Progenitor cell of endocrine pancreas (in vitro differentiated cells): ENCODE data around the gene PDPR. TPM values are rescaled to one million over a fixed set of nuclear protein-coding genes. Genes with fewer than 3 reads are reported as not detected.
"Not testable (repeated sequence)": the region's sequence is repeated elsewhere in the genome, so short reads cannot be mapped to it uniquely, and the experiment has no call there.

Experiments used
- DNase-seq: peaks from one replicate; pipeline ENCODE4 v3.0.0; 2021; ENCODE audit warnings: low spot score; ENCODE audit not compliant: unreplicated experiment
- H3K27ac Mint-ChIP-seq: 2 replicates; pipeline ENCODE4 v1.8.0; 2021; ENCODE audit warnings: mild to moderate bottlenecking, moderate library complexity, mixed read lengths
- H3K27me3 Mint-ChIP-seq: 2 replicates; pipeline ENCODE4 v1.8.0; 2021; ENCODE audit warnings: mixed read lengths
- H3K36me3 Mint-ChIP-seq: 2 replicates; pipeline ENCODE4 v1.8.0; 2022; ENCODE audit warnings: mixed read lengths; ENCODE audit not compliant: insufficient read depth
- H3K4me1 Mint-ChIP-seq: 2 replicates; pipeline ENCODE4 v1.8.0; 2021; ENCODE audit warnings: low read depth, mixed read lengths
- H3K4me3 Mint-ChIP-seq: 2 replicates; pipeline ENCODE4 v1.8.0; 2021; ENCODE audit warnings: low read depth, mild to moderate bottlenecking, moderate library complexity, mixed read lengths
- H3K9me3 Mint-ChIP-seq: 2 replicates; pipeline ENCODE4 v1.8.0; 2021; ENCODE audit warnings: low read depth, mixed read lengths
- total RNA-seq: library from RNA; stranded (reverse); gene quantifications from 2 replicates; pipeline ENCODE4 v1.2.1, GENCODE V29; 2021

Gene PDPR
- total RNA-seq, 1 donor from 2014 or later, result 26.4 TPM

GRCh38 chr16:70109583-70110279, 4.4 kb upstream of the PDPR start:
- H3K4me3 Mint-ChIP-seq, H3K4me1 Mint-ChIP-seq, DNase-seq, H3K27me3 Mint-ChIP-seq, H3K9me3 Mint-ChIP-seq, H3K36me3 Mint-ChIP-seq: not testable (repeated sequence)
- peak overlapping the region; percentile 56 for H3K27ac Mint-ChIP-seq

GRCh38 chr16:70112162-70112561, 2.0 kb upstream of the PDPR start:
- not testable (repeated sequence) for H3K36me3 Mint-ChIP-seq, H3K9me3 Mint-ChIP-seq, H3K27me3 Mint-ChIP-seq, H3K27ac Mint-ChIP-seq, DNase-seq, H3K4me3 Mint-ChIP-seq, H3K4me1 Mint-ChIP-seq

GRCh38 chr16:70113599-70113981, 542 bp upstream of the PDPR start:
- H3K36me3 Mint-ChIP-seq, DNase-seq, H3K4me1 Mint-ChIP-seq, H3K9me3 Mint-ChIP-seq, H3K27me3 Mint-ChIP-seq: not testable (repeated sequence)
- H3K27ac Mint-ChIP-seq, result peak overlapping the region; percentile 84
- H3K4me3 Mint-ChIP-seq, result peak overlapping the region; percentile 80

DNA sequence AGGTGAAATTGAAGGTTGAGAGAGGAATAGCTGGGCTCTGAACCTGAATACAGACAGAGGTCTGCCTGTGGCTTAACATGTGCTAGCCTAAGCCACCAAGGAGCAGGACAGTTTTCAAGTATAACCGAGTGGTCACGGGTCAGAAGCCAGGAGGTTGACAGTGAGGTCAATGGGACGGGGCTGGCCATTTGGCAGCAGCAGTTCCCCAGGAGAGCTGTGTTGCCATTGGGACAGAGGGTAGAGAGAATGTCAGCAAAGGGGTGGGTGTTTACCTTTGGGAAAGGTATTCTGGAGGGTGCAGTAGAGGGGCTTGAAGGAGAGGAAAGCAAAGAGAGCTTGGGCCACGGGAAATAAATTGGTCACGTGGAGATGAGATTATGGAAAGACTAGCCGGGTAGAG, 4.2 kb downstream of the PDPR start:
- not testable (repeated sequence) for H3K9me3 Mint-ChIP-seq, H3K4me1 Mint-ChIP-seq, H3K27me3 Mint-ChIP-seq, DNase-seq, H3K27ac Mint-ChIP-seq, H3K4me3 Mint-ChIP-seq
- H3K36me3 Mint-ChIP-seq, result peaks cover 11% of the 10 kb centered on the region

DNA sequence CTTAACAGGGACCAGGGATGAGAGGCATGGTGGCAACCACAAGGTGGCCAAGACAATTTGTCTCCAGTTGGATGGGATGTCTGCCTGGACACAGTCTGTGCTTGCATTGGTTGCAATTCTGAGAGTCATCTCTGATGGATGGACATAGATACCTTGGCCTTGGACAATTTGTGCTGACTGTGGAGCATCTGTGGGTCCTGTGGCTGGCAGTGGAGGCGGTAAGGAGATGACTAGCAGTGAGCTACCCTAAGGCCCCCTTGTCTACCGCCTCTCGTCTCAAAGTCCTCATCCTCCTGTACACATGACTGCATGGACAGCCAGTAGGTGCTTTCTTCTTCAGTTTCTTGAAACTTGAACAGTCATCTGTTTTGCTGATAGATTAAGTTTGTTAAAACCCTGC, 4.6 kb downstream of the PDPR start:
- H3K4me1 Mint-ChIP-seq, DNase-seq, H3K27ac Mint-ChIP-seq, H3K9me3 Mint-ChIP-seq, H3K27me3 Mint-ChIP-seq, H3K4me3 Mint-ChIP-seq: not testable (repeated sequence)
- H3K36me3 Mint-ChIP-seq, result peaks cover 15% of the 10 kb centered on the region

DNA sequence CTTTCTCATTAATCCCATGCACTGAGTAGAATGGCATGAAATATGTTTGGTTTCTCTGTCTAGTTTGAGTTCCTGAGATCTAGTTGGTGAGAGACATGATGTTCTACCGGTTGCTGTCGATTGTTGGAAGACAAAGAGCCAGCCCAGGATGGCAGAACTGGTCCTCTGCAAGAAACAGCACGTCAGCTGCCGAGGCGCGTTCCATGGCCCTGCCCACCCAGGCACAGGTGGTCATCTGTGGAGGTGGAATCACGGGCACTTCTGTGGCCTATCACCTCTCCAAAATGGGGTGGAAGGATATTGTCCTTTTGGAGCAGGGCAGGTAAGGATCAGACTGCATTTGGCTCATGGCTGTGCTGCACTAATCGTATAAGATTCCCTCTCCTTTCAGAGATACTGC, 6.3 kb downstream of the PDPR start:
- H3K27me3 Mint-ChIP-seq, H3K4me3 Mint-ChIP-seq, H3K27ac Mint-ChIP-seq, H3K4me1 Mint-ChIP-seq, DNase-seq, H3K9me3 Mint-ChIP-seq: not testable (repeated sequence)
- peaks cover 15% of the 10 kb centered on the region for H3K36me3 Mint-ChIP-seq

- H3K4me1 Mint-ChIP-seq, H3K27me3 Mint-ChIP-seq, DNase-seq, H3K4me3 Mint-ChIP-seq, H3K27ac Mint-ChIP-seq, H3K9me3 Mint-ChIP-seq: not testable (repeated sequence)
- H3K36me3 Mint-ChIP-seq, result peaks cover 20% of the 10 kb centered on the region
Measured at GRCh38 chr16:70123822-70124221, 9.7 kb downstream of the PDPR start.

GRCh38 chr16:70126226-70126625, 12.1 kb downstream of the PDPR start:
- not testable (repeated sequence) for H3K9me3 Mint-ChIP-seq, H3K27ac Mint-ChIP-seq, DNase-seq, H3K4me1 Mint-ChIP-seq, H3K27me3 Mint-ChIP-seq, H3K4me3 Mint-ChIP-seq
- H3K36me3 Mint-ChIP-seq, result peaks cover 18% of the 10 kb centered on the region

GRCh38 chr16:70127706-70128105, 13.6 kb downstream of the PDPR start:
- H3K27ac Mint-ChIP-seq, H3K4me1 Mint-ChIP-seq, H3K4me3 Mint-ChIP-seq, DNase-seq, H3K9me3 Mint-ChIP-seq, H3K27me3 Mint-ChIP-seq: not testable (repeated sequence)
- H3K36me3 Mint-ChIP-seq, result peaks cover 13% of the 10 kb centered on the region

DNA sequence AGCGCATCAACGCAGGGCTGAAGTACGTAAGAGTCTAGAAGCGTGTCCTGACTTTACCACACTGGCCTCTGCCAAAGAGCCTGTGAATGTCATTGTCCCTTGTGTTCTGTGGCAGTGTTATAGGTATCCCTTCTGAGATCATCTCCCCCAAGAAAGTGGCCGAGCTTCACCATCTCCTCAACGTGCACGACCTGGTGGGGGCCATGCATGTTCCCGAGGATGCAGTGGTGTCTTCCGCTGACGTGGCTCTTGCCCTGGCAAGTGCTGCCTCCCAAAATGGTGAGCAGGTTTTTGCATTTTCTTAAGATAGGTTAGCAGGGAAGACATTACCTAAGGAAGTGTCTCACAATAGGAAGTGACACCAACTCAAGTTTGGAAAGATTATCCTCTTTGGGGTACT, 14.7 kb downstream of the PDPR start:
- not testable (repeated sequence) for H3K4me3 Mint-ChIP-seq, H3K27ac Mint-ChIP-seq, H3K9me3 Mint-ChIP-seq, H3K4me1 Mint-ChIP-seq, DNase-seq, H3K27me3 Mint-ChIP-seq
- peaks cover 11% of the 10 kb centered on the region for H3K36me3 Mint-ChIP-seq

DNA sequence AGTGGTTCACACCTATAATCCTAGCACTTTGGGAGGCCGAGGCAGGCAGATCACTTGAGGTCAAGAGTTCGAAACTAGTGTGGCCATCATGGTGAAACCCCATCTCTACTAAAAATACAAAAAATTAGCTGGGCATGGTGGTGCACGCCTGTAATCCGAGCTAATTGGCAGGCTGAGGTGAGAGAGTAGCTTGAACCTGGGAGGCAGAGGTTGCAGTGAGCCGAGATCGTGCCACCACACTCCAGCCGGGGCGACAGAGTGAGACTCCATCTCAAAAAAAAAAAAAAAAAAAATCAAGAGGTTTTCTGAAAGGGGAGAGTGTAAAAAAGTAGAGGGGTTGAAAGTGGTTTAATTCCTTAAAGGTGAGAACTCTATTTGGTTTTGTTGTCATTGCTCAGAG, 21.7 kb downstream of the PDPR start:
- DNase-seq, H3K9me3 Mint-ChIP-seq, H3K27me3 Mint-ChIP-seq, H3K27ac Mint-ChIP-seq, H3K4me1 Mint-ChIP-seq, H3K4me3 Mint-ChIP-seq: not testable (repeated sequence)
- H3K36me3 Mint-ChIP-seq, result peaks cover 20% of the 10 kb centered on the region

DNA sequence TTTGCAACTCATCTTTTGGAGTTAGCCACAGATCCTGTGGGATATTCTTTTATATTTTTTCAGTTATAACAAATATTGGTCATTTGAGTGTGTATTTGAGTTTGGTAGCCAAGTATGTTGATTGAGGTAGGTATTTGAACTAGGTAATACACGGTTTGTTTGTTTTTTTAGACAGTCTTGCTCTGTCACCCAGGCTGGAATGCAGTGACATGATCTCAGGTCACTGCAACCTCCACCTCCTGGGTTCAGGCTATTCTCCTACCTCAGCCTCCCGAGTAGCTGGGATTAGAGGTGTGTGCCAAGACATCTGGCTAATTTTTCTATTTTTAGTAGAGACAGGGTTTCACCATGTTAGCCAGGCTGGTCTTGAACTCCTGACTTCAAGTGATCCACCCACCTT, 22.5 kb downstream of the PDPR start:
- not testable (repeated sequence) for H3K9me3 Mint-ChIP-seq, DNase-seq, H3K4me3 Mint-ChIP-seq, H3K27ac Mint-ChIP-seq, H3K27me3 Mint-ChIP-seq, H3K4me1 Mint-ChIP-seq
- H3K36me3 Mint-ChIP-seq, result peaks cover 20% of the 10 kb centered on the region

- H3K4me1 Mint-ChIP-seq, H3K9me3 Mint-ChIP-seq, H3K27me3 Mint-ChIP-seq, H3K4me3 Mint-ChIP-seq, DNase-seq, H3K27ac Mint-ChIP-seq: not testable (repeated sequence)
- peaks cover 17% of the 10 kb centered on the region for H3K36me3 Mint-ChIP-seq
Measured at GRCh38 chr16:70142739-70143138, 28.6 kb downstream of the PDPR start.
